HCT116 (cell line): ENCODE measurements around the gene TTLL11. TPM values are rescaled to one million over a fixed set of nuclear protein-coding genes. Genes with fewer than 3 reads are reported as not detected.

Experiments used
- ATAC-seq: fragments of 200-7000 bp; cut with Tn5 transposase; 2 replicates; pipeline ENCODE4 v1.9.1; 2020; ENCODE audit warnings: mild to moderate bottlenecking, moderate library complexity
- BruUV-seq: library from RNA; stranded (reverse); fragments of 400-500 nt; replicated peaks from 2 replicates; lab custom pipeline; 2021; lab: Mats Ljungman, UMichigan
- CTCF ChIA-PET: fragments of 300-600 bp; sonication (Branson Sonifier 250); formaldehyde crosslinking; loops from one replicate; lab custom pipeline; 2021; ENCODE audit warnings: antibody characterized with exemption; lab: Charles Lee
- POLR2A ChIA-PET: fragments of 300-600, 350-600 bp; sonication (Branson Sonifier 250); formaldehyde crosslinking; loops from one replicate; lab custom pipeline; 2021; ENCODE audit warnings: antibody characterized with exemption; lab: Charles Lee
- RAD21 ChIA-PET, 2 experiments: fragments of 300-600 bp; sonication (Branson Sonifier 250); formaldehyde crosslinking; loops; one replicate each; lab custom pipeline; 2023; ENCODE audit warnings: low total read pairs in 2 of 2; ENCODE audit not compliant: uncharacterized antibody in 2 of 2, unreplicated experiment in 2 of 2, low non-redundant PET in 1 of 2; lab: Charles Lee
- DNase-seq: peaks from one replicate; pipeline ENCODE4 v3.0.0-alpha.2; 2010; ENCODE audit warnings: low read depth, low spot score
- H2AFZ ChIP-seq: fragments of 200-600 bp; shearing (Covaris generic), sonication (generic); 2 replicates; pipeline ENCODE4 v1.6.1; 2017; ENCODE audit warnings: low read depth, mixed run types, mixed read lengths, antibody characterized with exemption, low read length; ENCODE audit not compliant: poor library complexity, severe bottlenecking
- H3K27ac ChIP-seq: 2 replicates; pipeline ENCODE4 v1.5.1; 2012; ENCODE audit warnings: low read depth, low read length
- H3K27me3 ChIP-seq: fragments of 200-600 bp; sonication (generic); 2 replicates; pipeline ENCODE4 v1.6.1; 2016; ENCODE audit warnings: mixed run types, low read length, mixed read lengths; ENCODE audit not compliant: insufficient read depth
- H3K36me3 ChIP-seq, 2 experiments: fragments of 200-500 bp in 1 of 2; fragments of 200-600 bp in 1 of 2; sonication (Bioruptor generic) in 1 of 2; sonication (generic) in 1 of 2; 2 replicates each; pipeline versions ENCODE4 v1.5.1 to v1.6.1; 2014 to 2016; ENCODE audit warnings: low read length in 2 of 2, inconsistent platforms in 1 of 2, mixed read lengths in 1 of 2, mixed run types in 1 of 2; ENCODE audit not compliant: insufficient read depth in 2 of 2, control insufficient read depth in 1 of 2
- H3K4me1 ChIP-seq, 2 experiments: fragments of 200-600 bp in 1 of 2; sonication (generic) in 1 of 2; 2 replicates each; pipeline versions ENCODE4 v1.5.1 to v1.6.1; 2012 to 2017; ENCODE audit warnings: low read length in 2 of 2, inconsistent platforms in 1 of 2, mild to moderate bottlenecking in 1 of 2, mixed read lengths in 1 of 2, mixed run types in 1 of 2, moderate library complexity in 1 of 2; ENCODE audit not compliant: insufficient read depth in 2 of 2, control insufficient read depth in 1 of 2
- H3K4me2 ChIP-seq: fragments of 200-600 bp; sonication (generic); 2 replicates; pipeline ENCODE4 v1.6.1; 2017; ENCODE audit warnings: mixed run types, low read length, mixed read lengths
- H3K4me3 ChIP-seq, 2 experiments: fragments of 200-600 bp in 1 of 2; sonication (generic) in 1 of 2; replicated peaks in 1 of 2; 2 replicates each; pipeline ENCODE4 v1.5.1; 2011 to 2016; ENCODE audit warnings: low read length in 2 of 2, control low read depth in 1 of 2, low read depth in 1 of 2, mild to moderate bottlenecking in 1 of 2, mixed read lengths in 1 of 2, mixed run types in 1 of 2
- H3K79me2 ChIP-seq: fragments of 200-600 bp; sonication (generic); 2 replicates; pipeline ENCODE4 v1.6.1; 2017; ENCODE audit warnings: mild to moderate bottlenecking, mixed run types, low read length, moderate library complexity, mixed read lengths; ENCODE audit not compliant: insufficient read depth
- H3K9ac ChIP-seq: fragments of 200-600 bp; sonication (generic); 2 replicates; pipeline ENCODE4 v1.6.1; 2016; ENCODE audit warnings: low read length, mixed read lengths
- H3K9me2 ChIP-seq: fragments of 200-600 bp; sonication (generic), shearing (Covaris generic); 2 replicates; pipeline ENCODE4 v1.6.1; 2017; ENCODE audit warnings: mixed run types, mild to moderate bottlenecking, moderate library complexity; ENCODE audit not compliant: insufficient read depth
- H3K9me3 ChIP-seq, 2 experiments: fragments of 200-500 bp in 1 of 2; fragments of 200-600 bp in 1 of 2; sonication (Bioruptor generic) in 1 of 2; sonication (generic) in 1 of 2; 2 replicates each; pipeline ENCODE4 v1.6.1; 2014 to 2017; ENCODE audit warnings: low read length in 2 of 2, mixed read lengths in 2 of 2, inconsistent platforms in 1 of 2, low read depth in 1 of 2, mild to moderate bottlenecking in 1 of 2, mixed run types in 1 of 2, moderate library complexity in 1 of 2; ENCODE audit not compliant: control insufficient read depth in 1 of 2, insufficient read depth in 1 of 2
- H4K20me1 ChIP-seq: fragments of 200-600 bp; sonication (generic), shearing (Covaris generic); 2 replicates; pipeline ENCODE4 v1.6.1; 2017; ENCODE audit warnings: mixed run types, mild to moderate bottlenecking, moderate library complexity; ENCODE audit not compliant: insufficient read depth
- ATF3 ChIP-seq: IDR thresholded peaks from 2 replicates; pipeline ENCODE4 v1.6.1; 2012
- CBX3 ChIP-seq: IDR thresholded peaks from 2 replicates; pipeline ENCODE4 v1.6.1; 2012; ENCODE audit warnings: low read depth
- CEBPB ChIP-seq: IDR thresholded peaks from 2 replicates; pipeline ENCODE4 v1.6.1; 2012; ENCODE audit warnings: low read depth
- EGR1 ChIP-seq: IDR thresholded peaks from 2 replicates; pipeline ENCODE4 v1.6.1; 2012; ENCODE audit warnings: low read depth
- ELF1 ChIP-seq: IDR thresholded peaks from 2 replicates; pipeline ENCODE4 v1.6.1; 2012; ENCODE audit warnings: low read depth, borderline replicate concordance
- EZH2 ChIP-seq: fragments of 200-600 bp; sonication (generic); IDR thresholded peaks from 2 replicates; pipeline ENCODE4 v1.6.1; 2017; ENCODE audit warnings: antibody characterized with exemption, mixed run types
- EZH2phosphoT487 ChIP-seq: fragments of 200-600 bp; IDR thresholded peaks from 2 replicates; pipeline ENCODE4 v1.6.1; 2018; ENCODE audit warnings: antibody characterized with exemption, borderline replicate concordance
- FOSL1 ChIP-seq: IDR thresholded peaks from 2 replicates; pipeline ENCODE4 v1.6.1; 2012; ENCODE audit warnings: low read depth
- JUND ChIP-seq: IDR thresholded peaks from 2 replicates; pipeline ENCODE4 v1.6.1; 2012
- MAX ChIP-seq: IDR thresholded peaks from 2 replicates; pipeline ENCODE4 v1.6.1; 2012
- POLR2A ChIP-seq: IDR thresholded peaks from 2 replicates; pipeline ENCODE4 v1.7.0; 2011; ENCODE audit warnings: borderline replicate concordance; ENCODE audit not compliant: insufficient read depth, insufficient read length; ENCODE audit errors: extremely low read depth
- RAD21 ChIP-seq: IDR thresholded peaks from 2 replicates; pipeline ENCODE4 v1.6.1; 2012; ENCODE audit warnings: low read depth, mild to moderate bottlenecking
- SIN3A ChIP-seq: IDR thresholded peaks from 2 replicates; pipeline ENCODE4 v1.6.1; 2012; ENCODE audit warnings: low read depth
- SP1 ChIP-seq: IDR thresholded peaks from 2 replicates; pipeline ENCODE4 v1.6.1; 2012; ENCODE audit warnings: low read depth
- SRF ChIP-seq: IDR thresholded peaks from 2 replicates; pipeline ENCODE4 v1.6.1; 2012; ENCODE audit warnings: low read depth
- TCF7L2 ChIP-seq: IDR thresholded peaks from 2 replicates; pipeline ENCODE4 v1.7.0; 2011; ENCODE audit warnings: borderline replicate concordance, inconsistent platforms; ENCODE audit not compliant: insufficient read depth, insufficient read length; ENCODE audit errors: extremely low read depth
- YY1 ChIP-seq: IDR thresholded peaks from 2 replicates; pipeline ENCODE4 v1.6.1; 2011; ENCODE audit warnings: low read length, low read depth, moderate library complexity, mild to moderate bottlenecking; ENCODE audit not compliant: insufficient replicate concordance; ENCODE audit errors: extremely low read depth
- ZFX ChIP-seq: fragments of 450-650 bp; IDR thresholded peaks from 2 replicates; pipeline ENCODE4 v1.6.1; 2017
- ZNF274 ChIP-seq: fragments of 200-500 bp; sonication (Bioruptor generic); IDR thresholded peaks from 2 replicates; pipeline ENCODE4 v1.6.1; 2014; ENCODE audit warnings: mild to moderate bottlenecking, low read depth, low read length, inconsistent platforms
- intact Hi-C: fragments of 100-400 bp; cut with micrococcal nuclease; formaldehyde crosslinking; loops from 2 replicates; pipeline ENCODE4 v1.10.0; 2022
- total RNA-seq: library from RNA; stranded (reverse); gene quantifications from one replicate; pipeline ENCODE4 v1.2.1, GENCODE V29; 2021; ENCODE audit not compliant: unreplicated experiment

Gene TTLL11
- total RNA-seq, 1 experiment from 2014 or later = 2.2 TPM

- Histone ChIP-seq H3K79me2 (no peaks in the 10 kb centered on the region), H4K20me1 (no peaks in the 10 kb centered on the region), H3K4me2 (no peak overlapping the region), H3K9ac (no peak overlapping the region), H3K36me3 (no peaks in the 10 kb centered on the region), H3K9me3 (no peaks in the 10 kb centered on the region), H3K9me2 (no peaks in the 10 kb centered on the region), H2AFZ (no peak overlapping the region), H3K4me3 (no peak overlapping the region), H3K27me3 (peaks cover 4% of the 10 kb centered on the region), H3K4me1 (no peaks in the 10 kb centered on the region), H3K27ac (no peak overlapping the region)
- no TSS peak for BruUV-seq
- ChIA-PET RAD21 (interaction anchor here in 1 of 2 experiments (1.4 kb wide), 1 partner anchor 149 kb away, joined by 3 read pairs; the partner anchor contains the start of genes MRRF and RBM18), POLR2A (no interaction called here), CTCF (interaction anchor here (2.4 kb wide), 1 partner anchor 17 kb away, joined by 14 read pairs; no protein-coding TSS in a partner anchor)
- no peak for TF ChIP-seq SP1
- TF ChIP-seq TCF7L2 = no peak
- no peak for TF ChIP-seq CEBPB
- TF ChIP-seq EGR1 = no peak
- TF ChIP-seq JUND = no peak
- no peak for TF ChIP-seq CBX3
- TF ChIP-seq ELF1 = no peak
- no peak for TF ChIP-seq ZFX
- no peak for TF ChIP-seq SRF
- DNase-seq = no peak
- intact Hi-C loops = no loop called here
- ATAC-seq = no peak
Measured at GRCh38 chr9:122116040-122116439, 22.9 kb upstream of the TTLL11 start.

GRCh38 chr9:122115176-122116035 lies 22.3 kb upstream of the TTLL11 start:
- H3K9me3 ChIP-seq = no peaks in the 10 kb centered on the region
- POLR2A ChIA-PET = no interaction called here
- no peak overlapping the region for H3K4me3 ChIP-seq
- peaks cover 4% of the 10 kb centered on the region for H3K27me3 ChIP-seq
- H4K20me1 ChIP-seq = no peaks in the 10 kb centered on the region
- ATAC-seq (no peak), DNase-seq (no peak)
- CTCF ChIA-PET = interaction anchor here (2.4 kb wide), 1 partner anchor 16 kb away, joined by 14 read pairs; no protein-coding TSS in a partner anchor
- H3K36me3 ChIP-seq = no peaks in the 10 kb centered on the region
- H3K9ac ChIP-seq = no peak overlapping the region
- H3K27ac ChIP-seq = no peak overlapping the region
- intact Hi-C loops = no loop called here
- RAD21 ChIA-PET = interaction anchor here in 1 of 2 experiments (1.4 kb wide), 1 partner anchor 149 kb away, joined by 3 read pairs; the partner anchor contains the start of genes MRRF and RBM18
- H3K79me2 ChIP-seq = no peaks in the 10 kb centered on the region
- H3K9me2 ChIP-seq = no peaks in the 10 kb centered on the region
- no peak overlapping the region for H2AFZ ChIP-seq
- no TSS peak for BruUV-seq
- H3K4me2 ChIP-seq = no peak overlapping the region
- no peaks in the 10 kb centered on the region for H3K4me1 ChIP-seq
- TF ChIP-seq FOSL1 (no peak), CBX3 (no peak), TCF7L2 (no peak), SIN3A (no peak), SRF (no peak), POLR2A (no peak), RAD21 (no peak), YY1 (no peak), CEBPB (no peak), MAX (no peak), ATF3 (no peak), EZH2 (no peak), ZFX (no peak), ZNF274 (no peak), EZH2phosphoT487 (no peak)
